Measurements from ENCODE around the gene ATP13A5.

Gene ATP13A5

DNA sequence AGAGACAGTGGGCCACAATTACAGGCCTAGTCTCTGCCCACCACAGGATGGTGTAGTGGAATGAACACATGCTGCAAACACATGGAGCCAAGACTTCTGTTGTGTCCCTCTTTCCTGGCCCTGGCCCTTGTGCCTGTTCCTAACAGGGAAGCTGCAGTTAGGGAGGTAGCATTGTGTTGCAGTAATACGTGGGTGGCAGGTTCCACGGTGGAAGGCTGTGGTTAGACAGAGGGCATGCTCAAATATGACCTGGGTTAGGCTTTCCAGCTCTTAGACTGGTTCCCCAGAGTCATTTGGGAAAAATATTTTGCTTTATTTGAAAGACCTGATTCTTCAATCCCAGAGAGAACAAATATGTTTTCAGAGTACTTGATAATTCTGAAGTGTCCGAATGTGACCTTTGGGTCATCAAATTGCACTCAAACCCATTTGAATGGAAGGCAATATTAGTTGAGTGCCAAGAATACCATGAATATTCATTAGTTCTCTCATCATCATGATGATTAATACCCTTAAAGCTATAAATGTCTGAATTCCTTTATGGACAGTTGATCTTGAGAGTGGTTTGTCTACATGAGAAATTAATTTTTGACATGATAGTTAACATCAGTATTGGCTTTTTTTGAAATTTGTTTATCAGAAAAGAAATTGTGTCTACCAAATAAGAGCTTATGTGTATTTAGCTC lies 109.1 kb downstream of the ATP13A5 start:
- DNase-seq, result no peak

DNA sequence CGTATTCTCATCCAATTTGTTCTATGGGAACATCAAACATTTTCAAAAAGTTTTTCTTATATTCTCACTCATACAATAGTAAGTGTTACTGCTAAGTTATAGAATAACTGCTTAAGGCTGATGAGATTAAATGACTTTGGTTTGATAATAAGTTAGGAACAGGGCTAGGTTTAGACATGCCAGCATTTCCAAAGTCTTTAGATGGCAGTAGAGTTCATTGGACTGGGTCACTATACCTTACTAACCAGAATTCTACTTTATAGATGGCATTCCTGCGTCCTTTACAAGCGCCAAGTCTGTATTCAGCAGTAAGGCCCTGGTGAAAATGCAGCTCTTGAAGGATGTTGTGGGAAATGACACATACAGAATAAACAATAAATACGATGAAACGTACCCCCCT lies 115.8 kb downstream of the ATP13A5 start:
- DNase-seq, result no peak

DNA sequence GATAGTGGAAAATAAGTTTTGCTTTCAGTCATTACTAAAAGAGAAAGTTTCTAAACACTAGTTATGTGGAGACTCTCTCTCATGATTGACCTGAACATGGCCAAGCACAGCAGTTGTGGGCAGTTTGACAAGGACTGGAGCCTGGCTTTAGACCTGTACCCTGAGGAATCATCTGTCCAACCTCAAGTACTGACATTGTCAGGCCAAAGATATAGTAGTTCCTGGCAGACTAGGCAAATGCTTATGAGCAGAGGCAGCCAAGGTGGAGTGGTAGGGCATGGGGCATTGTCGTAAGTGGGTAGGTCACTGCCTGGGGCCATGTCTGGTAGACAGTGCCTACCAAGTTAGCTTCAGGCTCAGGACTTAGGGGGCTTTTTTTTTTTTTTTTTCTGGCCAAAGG lies 116.6 kb downstream of the ATP13A5 start:
- no peak for DNase-seq

DNA sequence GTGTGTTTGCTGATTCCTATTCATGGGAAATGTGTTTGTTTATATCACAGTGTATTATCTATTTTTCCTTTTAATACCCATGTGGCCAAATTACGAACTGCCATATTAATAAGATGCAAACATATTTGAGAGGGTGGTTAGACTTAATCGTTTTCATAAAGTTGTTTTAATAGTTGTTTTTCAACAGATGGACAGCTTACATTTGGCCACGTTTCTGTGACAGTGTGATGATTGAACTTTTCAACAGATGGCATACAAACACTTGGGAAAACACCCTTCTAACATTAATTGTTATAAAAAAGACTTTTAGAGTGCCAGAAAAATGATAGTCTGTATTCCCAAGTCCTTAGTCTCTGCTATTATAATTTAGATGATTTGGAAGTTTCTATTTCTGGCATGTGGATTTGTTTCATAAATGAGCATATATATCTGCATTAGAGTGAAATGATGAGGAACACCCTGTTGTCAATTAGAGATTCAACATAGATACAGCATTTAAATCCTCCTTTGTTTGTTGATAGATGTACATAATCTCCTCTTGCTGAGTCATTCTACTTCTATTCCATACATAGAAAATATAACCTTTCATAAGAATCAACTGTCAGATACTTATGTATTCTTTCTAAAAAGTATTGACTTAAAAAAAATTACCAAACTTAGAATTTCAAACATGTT lies 124.4 kb downstream of the ATP13A5 start:
- DNase-seq, result no peak

DNA sequence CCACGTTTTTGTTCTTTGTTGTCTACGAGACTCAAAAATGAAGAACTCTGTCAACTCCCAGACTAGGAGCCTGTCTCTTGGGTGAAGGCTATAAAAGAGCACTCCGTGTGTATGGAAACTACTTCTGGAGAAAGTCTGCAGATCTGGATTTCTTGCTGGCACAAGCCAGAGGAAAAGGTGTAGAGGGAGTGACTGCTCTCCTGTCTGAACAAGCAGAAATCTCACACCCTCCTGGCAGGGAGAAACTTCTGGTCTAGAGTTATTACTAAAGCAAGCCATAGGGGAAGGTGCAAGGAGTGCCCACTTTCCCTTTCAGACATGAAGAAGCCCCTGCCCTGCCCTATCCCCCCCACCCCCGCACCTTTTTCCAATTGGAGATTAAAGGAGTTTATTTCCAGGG lies 128.1 kb downstream of the ATP13A5 start:
- no peak for DNase-seq

DNA sequence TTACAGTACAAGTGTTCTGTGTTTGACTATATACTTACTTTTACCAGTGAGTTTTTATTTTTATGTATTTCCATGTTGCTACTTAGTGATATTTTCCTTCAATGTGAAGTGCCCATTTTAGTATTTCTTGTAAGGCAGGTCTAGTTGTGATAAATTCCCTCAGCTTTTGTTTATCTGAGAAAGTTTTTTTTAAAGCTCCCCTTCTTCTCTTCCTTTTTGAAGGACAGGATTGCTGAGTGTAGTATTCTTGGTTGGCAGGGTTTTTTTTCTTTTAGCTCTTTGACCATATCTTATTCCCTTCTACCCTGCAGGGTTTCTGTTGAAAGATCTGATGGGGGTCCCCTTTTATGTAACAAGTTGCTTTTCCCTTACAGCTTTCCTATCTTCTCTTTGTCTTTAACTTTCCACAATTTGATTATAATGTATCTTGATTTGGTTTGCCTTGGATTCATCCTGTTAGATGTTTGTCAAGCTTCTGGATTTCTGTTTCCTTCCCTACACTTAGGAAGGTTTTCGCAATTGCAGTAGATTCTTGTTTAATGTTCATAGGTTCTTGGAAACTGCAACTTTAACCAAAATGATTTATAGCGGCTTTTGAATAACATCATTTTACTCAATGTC lies 129.6 kb downstream of the ATP13A5 start:
- DNase-seq, result no peak

DNA sequence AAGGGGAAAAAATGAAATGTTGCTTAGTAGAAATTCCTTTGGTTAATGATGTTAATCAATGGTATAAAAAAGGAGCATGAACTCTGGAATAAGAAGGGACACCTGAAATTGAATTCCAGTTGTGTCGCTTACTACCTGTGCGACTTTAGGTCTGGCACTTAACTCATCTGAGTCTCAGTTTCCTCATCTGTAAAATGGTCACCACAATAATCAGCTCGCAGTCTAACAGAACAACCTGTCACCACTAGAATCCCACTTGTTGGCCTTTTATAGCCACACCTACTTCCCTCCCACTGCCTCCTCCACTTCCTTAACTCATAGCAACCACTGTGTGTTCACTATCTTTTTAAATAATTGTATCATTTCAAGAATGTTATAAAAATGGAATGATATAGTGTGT lies 135.0 kb downstream of the ATP13A5 start:
- DNase-seq, result no peak

DNA sequence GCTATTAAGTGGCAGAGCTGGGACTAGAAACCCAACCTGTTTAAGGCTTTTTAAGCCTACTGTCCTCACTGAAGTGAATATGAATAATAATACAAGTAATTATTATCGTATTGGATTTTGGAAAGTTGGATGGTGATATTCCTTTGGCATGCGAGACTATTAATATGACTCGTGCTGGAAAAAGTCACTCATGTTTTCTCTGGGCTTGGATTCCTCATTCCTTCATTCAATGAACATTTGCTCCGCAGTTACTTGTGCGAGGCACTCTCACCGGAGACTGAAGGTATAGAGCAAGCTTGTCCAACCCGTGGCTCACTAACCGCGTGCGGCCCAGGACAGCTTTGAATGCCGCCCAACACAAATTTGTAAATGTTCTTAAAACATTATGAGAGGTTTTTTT lies 136.8 kb downstream of the ATP13A5 start:
- no peak for DNase-seq

DNA sequence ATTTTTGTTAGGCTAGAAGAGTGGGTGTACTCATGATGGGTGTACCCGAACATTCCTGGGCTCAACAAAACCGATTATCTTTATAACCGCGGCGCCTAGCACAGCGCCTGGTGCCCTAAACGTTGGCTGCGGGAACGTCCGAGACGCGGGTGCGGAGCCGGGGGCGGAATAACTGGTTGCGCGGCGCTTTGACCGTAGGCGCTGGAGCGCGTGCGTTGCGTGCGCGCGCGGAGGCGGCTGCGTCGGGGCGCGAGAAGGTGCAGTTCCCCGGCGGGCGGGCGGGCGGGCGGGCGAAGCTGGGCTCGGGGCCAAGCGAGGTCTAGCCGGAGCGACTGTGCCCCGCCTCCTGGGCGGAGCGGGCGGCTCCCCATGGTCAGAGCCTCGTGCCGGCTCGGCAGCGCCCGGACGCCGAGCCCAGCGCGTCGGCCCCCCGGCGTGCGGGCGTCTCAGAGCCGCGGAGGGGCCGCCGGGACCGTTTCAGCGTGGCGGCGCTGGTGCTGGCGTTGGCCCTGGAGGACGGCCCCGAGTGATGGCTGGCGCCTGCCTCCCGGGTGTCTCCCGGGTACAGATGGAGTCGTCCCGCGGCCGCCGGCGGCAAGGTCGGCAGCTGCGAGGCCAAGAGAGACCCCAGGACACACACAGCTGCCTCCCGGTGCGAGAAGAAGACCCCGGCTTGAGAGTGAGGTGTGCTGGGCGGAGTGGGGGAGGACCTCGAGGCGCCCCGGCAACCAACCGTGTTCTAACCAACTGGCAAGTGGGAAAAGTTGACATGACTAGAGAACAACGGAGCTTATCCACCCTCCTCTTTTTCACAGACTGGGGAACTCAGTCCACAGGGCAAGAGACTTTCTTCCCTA lies 137.5 kb downstream of the ATP13A5 start, which contains the start of gene PLAAT1:
TSS of gene PLAAT1 (plus strand) at position 373 of the 857 bp plus-strand sequence. CDS start 14,429 bp downstream, outside the sequence.
- no peak for DNase-seq

DNA sequence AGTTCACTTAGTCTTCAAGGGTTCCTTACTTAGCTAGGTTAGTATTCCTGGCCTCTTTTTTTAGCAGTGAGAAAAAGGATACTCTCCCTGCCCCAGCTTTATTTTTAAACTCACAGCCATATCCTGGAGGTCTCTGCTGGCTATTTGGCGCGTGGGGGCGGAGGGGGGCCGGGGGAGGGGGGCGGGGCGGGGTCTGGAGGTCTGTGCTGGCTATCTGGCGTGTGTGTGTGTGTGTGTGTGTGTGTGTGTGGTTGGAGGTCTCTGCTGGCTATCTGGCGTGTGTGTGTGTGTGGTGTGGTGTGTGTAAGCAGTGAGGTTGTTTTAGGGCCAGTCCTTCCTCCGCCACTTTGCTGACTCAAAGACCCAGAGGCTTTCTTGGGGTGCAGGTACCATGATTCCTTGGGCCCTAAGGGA lies 138.1 kb downstream of the ATP13A5 start:
- no peak for DNase-seq

DNA sequence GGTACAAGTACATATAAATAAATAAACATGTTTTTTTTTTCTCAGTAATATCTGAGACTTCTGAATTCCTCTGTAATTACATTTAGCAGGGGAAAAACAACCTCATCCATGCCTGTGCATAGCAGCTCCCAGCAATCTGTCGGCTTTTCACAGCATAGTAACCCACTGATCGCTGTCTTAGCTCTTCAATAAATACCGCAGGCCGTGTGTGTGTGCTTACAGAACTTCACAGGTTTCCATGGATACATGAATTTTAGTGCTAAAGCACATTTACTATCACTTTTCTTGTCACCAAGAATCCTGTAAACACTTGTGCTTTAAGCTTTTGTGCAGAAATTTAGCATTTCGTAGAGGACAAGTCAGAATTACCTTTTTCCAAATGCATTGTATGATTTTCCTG lies 141.5 kb downstream of the ATP13A5 start:
- no peak for DNase-seq

DNA sequence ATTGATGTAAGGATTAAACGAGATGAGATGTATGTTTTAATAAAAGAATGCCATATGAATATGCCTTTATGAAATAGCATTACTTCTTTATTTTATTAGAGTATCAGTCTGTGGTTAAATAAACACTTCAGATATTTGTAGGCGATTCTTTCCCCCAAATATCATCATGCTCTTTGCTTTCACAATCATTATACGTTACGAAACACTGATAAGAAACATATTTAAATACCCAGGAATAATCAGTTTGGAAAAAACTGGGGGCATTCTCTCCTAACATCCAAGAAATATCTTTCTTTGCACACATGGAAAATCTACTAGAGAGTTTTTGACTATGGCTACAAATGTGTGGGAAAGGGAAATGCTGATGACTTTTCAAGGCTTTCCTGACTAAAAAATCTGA lies 142.0 kb downstream of the ATP13A5 start:
- no peak for DNase-seq

DNA sequence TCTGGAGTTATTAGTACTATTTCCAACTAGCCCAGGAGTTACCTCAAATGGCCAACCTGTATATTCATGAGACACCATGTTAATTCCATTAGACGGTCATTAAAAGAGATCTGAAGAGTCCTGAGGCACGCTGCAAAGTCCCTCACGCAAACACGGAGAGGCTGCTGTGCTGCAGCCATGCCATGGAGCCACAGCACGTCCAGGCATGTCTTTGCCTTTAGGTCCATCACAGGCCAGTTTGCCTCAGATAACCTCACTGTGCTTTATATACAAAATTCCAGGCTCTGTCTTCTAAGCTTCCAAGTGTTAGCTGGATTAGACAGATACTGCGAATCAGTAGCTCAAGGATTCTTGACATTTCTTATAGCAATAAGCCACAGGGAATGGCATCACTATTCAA lies 147.4 kb downstream of the ATP13A5 start:
- no peak for DNase-seq

DNA sequence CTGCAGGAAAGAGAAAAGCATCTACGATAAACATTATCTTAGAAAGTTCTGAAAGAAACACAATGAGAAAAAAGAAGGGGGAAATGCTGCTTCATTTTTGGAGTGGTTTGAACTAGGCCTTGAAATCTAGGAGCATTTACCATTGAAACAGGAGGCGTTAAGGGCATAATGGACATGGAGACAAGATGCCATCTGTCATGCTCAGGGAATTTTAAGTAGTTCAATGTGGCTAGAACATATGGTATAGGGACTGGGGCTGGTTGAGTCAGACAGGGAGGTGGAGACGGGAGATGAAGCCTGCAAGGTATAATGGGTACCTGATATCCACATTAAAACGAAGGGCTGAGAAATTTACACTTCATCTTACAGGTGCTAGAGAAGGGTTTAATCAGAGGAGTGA lies 147.9 kb downstream of the ATP13A5 start:
- no peak for DNase-seq

DNA sequence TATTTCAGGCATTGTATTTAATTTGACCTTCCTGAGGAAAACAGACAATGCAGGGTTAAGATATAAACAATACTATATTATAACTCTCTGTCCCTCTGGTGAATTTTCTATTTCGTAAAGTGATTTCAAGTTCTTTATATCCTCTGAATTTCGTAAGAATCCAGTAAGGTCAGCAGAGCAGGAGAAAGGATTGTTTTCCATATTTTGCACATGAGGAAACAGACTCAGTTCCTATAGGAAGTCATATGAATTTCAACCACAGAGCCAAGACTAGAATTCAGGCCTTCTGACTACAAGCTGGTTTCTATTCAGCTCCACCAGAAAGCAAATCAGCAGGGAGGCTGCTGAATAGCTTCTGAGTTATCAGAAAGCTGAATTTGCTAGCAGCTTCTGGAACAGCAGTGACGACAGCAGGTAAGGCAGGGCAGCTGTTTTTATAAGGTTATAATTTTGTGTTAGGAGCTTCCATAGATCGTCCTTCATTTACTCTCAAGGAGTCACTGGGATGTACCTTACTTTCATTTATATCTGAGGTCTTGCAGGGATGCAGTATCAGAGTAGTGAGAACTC lies 148.6 kb downstream of the ATP13A5 start:
- DNase-seq, result no peak

DNA sequence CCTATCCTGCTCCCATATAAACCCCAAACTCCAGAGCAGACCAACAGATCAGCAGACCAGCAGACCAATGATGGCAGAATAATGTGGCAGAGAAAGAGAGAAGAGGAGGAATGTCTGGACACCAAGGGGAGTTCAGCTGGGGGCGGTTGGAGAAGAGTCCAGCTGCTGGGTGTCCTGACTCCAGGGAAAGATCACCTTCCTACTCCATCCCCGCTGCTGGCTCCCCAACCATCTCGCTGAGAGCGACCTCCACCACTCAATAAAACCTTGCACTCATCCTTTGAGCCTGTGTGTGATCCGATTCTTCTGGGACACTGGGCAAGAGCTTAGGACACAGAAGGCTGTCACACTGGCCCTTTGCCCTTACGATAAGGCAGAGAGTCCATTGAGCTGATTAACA lies 150.3 kb downstream of the ATP13A5 start:
- no peak for DNase-seq

DNA sequence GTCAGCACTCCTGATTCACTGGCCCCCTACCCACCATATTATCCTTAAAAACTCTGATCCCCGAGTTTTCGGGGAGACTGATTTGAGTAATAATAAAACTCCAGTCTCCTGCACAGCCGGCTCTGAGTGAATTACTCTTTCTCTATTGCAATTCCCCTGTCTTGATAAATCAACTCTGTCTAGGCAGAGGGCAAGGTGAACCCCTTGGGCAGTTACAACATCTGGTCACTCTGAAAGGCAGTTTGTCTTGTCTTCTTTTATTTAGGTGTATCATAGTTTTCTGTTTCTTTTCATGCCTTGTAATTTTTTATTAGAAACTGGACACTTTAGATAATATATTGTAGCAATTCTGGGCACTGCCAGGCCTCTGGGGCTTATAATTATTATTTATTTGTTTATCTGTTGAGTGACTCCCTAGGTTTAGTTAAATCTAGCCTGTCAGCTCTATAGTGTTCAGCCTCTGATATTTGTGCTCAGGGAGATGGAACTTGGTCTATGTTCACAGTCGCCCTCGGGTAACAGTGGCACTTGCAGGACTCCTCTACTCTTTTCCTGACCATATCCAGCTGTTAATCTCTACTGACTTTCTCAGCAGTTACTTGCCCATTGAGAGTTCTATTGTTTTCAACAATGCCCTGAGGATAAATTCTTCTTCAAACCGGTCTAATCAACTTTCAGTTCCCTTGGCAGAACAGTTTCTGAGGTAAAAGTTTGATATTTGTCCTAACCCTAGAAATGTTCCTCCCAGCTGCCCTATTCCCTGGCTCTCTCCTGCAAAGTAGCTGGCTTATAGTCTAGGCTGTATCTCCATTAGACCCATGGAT lies 153.0 kb downstream of the ATP13A5 start:
- DNase-seq, result no peak

Data from HCEC 1CT (cell line).